HG03045 (cell line): Measurements from ENCODE around the gene CNOT6L.

Experiments
- ATAC-seq: cut with Tn5 transposase; IDR thresholded peaks from one replicate; pipeline ENCODE4 v1.9.1; 2021; ENCODE audit warnings: mild to moderate bottlenecking, moderate library complexity; ENCODE audit not compliant: unreplicated experiment

CNOT6L gene

GRCh38 chr4:77820649-77821561 lies 1.7 kb upstream of the CNOT6L start:
- ATAC-seq, result no peak

GRCh38 chr4:77819843-77820648 lies 878 bp upstream of the CNOT6L start:
- peak; percentile 81 for ATAC-seq

- ATAC-seq, result peak; percentile 30
Measured at GRCh38 chr4:77819404-77819842, 255 bp upstream of the CNOT6L start.

GRCh38 chr4:77818073-77818601 lies 1.0 kb downstream of the CNOT6L start:
- peak; percentile 20 for ATAC-seq

- ATAC-seq, result no peak
Measured at GRCh38 chr4:77817304-77818072, 1.7 kb downstream of the CNOT6L start.

- no peak for ATAC-seq
Measured at GRCh38 chr4:77816546-77816945, 2.6 kb downstream of the CNOT6L start.

GRCh38 chr4:77815636-77816035 lies 3.5 kb downstream of the CNOT6L start:
- no peak for ATAC-seq

- ATAC-seq, result no peak
Measured at GRCh38 chr4:77805840-77806239, 13.3 kb downstream of the CNOT6L start.

- no peak for ATAC-seq
Measured at GRCh38 chr4:77804471-77804870, 14.7 kb downstream of the CNOT6L start.

GRCh38 chr4:77802402-77802801 lies 16.8 kb downstream of the CNOT6L start:
- ATAC-seq, result no peak

- ATAC-seq, result no peak
Measured at GRCh38 chr4:77801260-77801608, 17.9 kb downstream of the CNOT6L start.

GRCh38 chr4:77800483-77801259 lies 18.5 kb downstream of the CNOT6L start:
- no peak for ATAC-seq

- ATAC-seq, result no peak
Measured at GRCh38 chr4:77800077-77800476, 19.1 kb downstream of the CNOT6L start.

- ATAC-seq, result no peak
Measured at GRCh38 chr4:77798385-77798784, 20.8 kb downstream of the CNOT6L start.

GRCh38 chr4:77797239-77797638 lies 21.9 kb downstream of the CNOT6L start:
- ATAC-seq, result no peak

- no peak for ATAC-seq
Measured at GRCh38 chr4:77795326-77795725, 23.8 kb downstream of the CNOT6L start.

- ATAC-seq, result no peak
Measured at GRCh38 chr4:77790146-77790545, 29.0 kb downstream of the CNOT6L start.

- ATAC-seq, result no peak
Measured at GRCh38 chr4:77788990-77789389, 30.2 kb downstream of the CNOT6L start.

GRCh38 chr4:77787969-77788368 lies 31.2 kb downstream of the CNOT6L start:
- no peak for ATAC-seq

GRCh38 chr4:77785669-77786068 lies 33.5 kb downstream of the CNOT6L start:
- ATAC-seq, result no peak
